Activated CD8-positive, alpha-beta T cell treated with anti-CD3 and anti-CD28 coated beads, Interleukin-2, amount 10 ng/mL, durations not matched to agents 7 days and 5 days (primary cell): ENCODE measurements around the gene MYO5C. TPM values are rescaled to one million over a fixed set of nuclear protein-coding genes. Genes with fewer than 3 reads are reported as not detected.

Experiments used
- ATAC-seq: fragments of 150-1000 bp; cut with Tn5 transposase; one replicate; pipeline ENCODE4 v1.10.0; 2021; ENCODE audit warnings: moderate library complexity
- CTCF ChIA-PET: fragments of 350-600 bp; sonication (Branson Sonifier 250); formaldehyde crosslinking; loops from one replicate; lab custom pipeline; 2021; ENCODE audit warnings: antibody characterized with exemption; lab: Charles Lee
- POLR2A ChIA-PET: fragments of 350-600 bp; sonication (Branson Sonifier 250); formaldehyde crosslinking; loops from one replicate; lab custom pipeline; 2021; ENCODE audit warnings: antibody characterized with exemption; lab: Charles Lee
- DNase-seq: peaks from one replicate; pipeline ENCODE4 v3.0.0-alpha.2; 2020
- H3K27ac Mint-ChIP-seq: one replicate; pipeline ENCODE4 v1.8.0; 2021; ENCODE audit warnings: mild to moderate bottlenecking, mixed read lengths
- H3K27me3 Mint-ChIP-seq: one replicate; pipeline ENCODE4 v1.8.0; 2021; ENCODE audit warnings: low read depth, mixed read lengths
- H3K36me3 Mint-ChIP-seq: one replicate; pipeline ENCODE4 v1.8.0; 2021; ENCODE audit warnings: low read depth, mixed read lengths
- H3K4me1 Mint-ChIP-seq: one replicate; pipeline ENCODE4 v1.8.0; 2021; ENCODE audit warnings: low read depth, mixed read lengths
- H3K4me3 Mint-ChIP-seq: one replicate; pipeline ENCODE4 v1.8.0; 2021; ENCODE audit warnings: mild to moderate bottlenecking, mixed read lengths
- H3K9me3 Mint-ChIP-seq: one replicate; pipeline ENCODE4 v1.8.0; 2022; ENCODE audit warnings: mixed read lengths; ENCODE audit not compliant: insufficient read depth
- total RNA-seq, 2 experiments: library from RNA; stranded (reverse); gene quantifications; one replicate each; pipeline ENCODE4 v1.2.3, GENCODE V29; 2021

The MYO5C gene
- total RNA-seq, 2 experiments from 2014 or later: 2.5 to 3.2 TPM

GRCh38 chr15:52155878-52156277, 139.7 kb downstream of the MYO5C start:
- Mint-ChIP-seq H3K27me3 (no peaks in the 10 kb centered on the region), H3K9me3 (no peaks in the 10 kb centered on the region), H3K36me3 (peaks cover 17% of the 10 kb centered on the region), H3K4me3 (no peak overlapping the region), H3K27ac (no peak overlapping the region), H3K4me1 (peaks cover 21% of the 10 kb centered on the region)
- no peak for ATAC-seq
- ChIA-PET CTCF (interaction anchor here (1.3 kb wide), 1 partner anchor 52 kb away, joined by 4 read pairs; no protein-coding TSS in a partner anchor), POLR2A (no interaction called here)
- DNase-seq: no peak

DNA sequence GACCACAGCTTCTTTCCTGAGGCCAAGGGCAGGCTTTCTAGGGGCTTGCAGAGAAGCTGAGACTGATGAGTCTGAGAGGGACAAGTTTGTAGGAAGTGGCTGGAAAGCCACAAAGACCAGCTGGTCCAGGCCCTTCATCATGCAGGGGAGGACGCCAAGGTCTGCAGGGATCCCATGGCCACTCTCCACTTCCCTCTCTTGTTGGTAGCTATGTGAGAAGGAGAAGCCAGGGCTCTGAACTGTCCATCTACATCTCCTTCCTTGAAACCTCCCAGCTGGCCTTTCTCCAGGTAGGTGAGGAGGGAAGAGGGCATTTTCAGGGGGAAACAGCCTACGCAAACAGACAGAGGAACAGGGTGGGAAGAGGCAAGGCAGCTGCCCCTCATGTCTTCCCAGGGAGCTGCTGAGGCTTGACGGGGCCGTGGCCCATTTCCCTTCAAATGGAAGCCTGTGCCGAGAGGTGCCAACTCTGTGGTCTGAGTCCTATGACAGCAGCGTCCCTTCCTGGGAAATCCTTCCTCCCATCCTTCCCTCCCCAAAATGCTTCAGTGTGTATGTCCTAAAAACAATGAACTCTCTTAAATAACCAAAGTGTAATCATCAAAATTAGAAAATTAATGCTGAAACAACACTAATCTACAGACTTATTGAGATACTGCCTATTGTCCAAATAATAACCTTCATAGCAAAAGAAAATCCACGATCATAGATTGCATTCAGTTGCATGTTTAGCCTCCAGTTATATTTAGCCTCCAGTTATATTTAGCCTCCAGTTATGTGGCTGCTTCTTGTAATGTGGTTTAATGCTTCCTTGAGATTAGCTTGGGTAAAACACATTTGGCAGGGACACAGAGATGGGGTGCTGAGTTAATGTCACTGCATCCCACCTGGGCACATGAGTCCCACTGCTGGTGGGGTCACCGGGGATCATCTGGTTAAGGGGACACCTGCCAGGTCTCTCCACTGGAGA, 140.4 kb downstream of the MYO5C start:
- CTCF ChIA-PET: interaction anchor here (0.6 to 1.4 kb wide), 4 partner anchors 16 to 70 kb away, joined by 3 to 6 read pairs (median 4); no protein-coding TSS in a partner anchor
- Mint-ChIP-seq H3K4me1 (peaks cover 21% of the 10 kb centered on the region), H3K36me3 (peaks cover 13% of the 10 kb centered on the region), H3K9me3 (no peaks in the 10 kb centered on the region), H3K4me3 (no peak overlapping the region), H3K27ac (peak overlapping the region; percentile 12), H3K27me3 (no peaks in the 10 kb centered on the region)
- DNase-seq (no peak), ATAC-seq (no peak)
- POLR2A ChIA-PET: no interaction called here

DNA sequence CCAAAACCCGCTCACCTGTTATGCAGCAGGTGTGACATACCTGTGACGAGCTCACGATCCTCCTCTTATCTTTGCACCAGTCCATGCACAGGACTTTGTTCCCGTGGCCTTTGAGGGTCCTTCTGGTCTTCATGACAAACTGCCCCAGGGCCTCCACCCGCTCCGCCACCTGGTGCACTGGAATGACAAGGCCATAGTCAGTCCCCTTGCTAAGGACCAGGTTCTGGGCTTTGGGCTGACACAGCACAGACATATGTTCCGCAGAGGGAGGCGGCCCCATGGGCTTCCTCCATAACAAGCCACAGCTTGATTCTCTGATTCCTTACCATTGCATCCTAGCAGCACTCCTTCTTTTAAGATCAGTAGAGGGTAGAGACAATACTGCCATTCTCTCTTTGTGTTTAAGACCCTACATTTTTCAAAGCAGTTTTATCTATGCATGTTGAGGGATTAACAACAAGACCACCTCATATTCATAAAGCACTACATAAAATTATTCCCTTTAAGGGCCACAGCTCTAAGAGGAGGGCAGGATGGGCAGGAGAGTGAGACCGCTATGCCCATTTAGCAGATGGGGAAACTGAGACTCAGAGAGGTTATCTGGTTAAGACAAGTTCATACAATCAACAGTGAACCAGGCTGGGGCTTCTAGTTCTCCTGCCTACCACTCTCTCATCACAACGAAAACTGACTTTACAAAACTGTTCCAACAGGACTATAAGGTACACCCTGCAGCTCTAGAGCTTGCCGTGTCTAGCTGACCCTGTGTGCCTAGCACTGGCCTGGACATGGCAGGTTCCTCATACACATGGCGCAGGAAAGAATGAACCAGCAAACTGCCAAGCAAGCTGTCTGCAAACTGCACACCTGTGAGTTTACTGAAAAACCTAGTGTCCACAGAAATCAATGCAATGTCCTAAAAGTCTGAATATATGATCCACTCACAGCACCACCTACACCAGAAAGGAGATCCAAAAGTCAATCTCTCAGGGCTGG, 141.4 kb downstream of the MYO5C start:
- DNase-seq: no peak
- ATAC-seq: no peak

GRCh38 chr15:52151353-52151752, 144.3 kb downstream of the MYO5C start:
- H3K27ac Mint-ChIP-seq: no peak overlapping the region
- H3K9me3 Mint-ChIP-seq: no peaks in the 10 kb centered on the region
- POLR2A ChIA-PET: no interaction called here
- no peak for ATAC-seq
- H3K27me3 Mint-ChIP-seq: no peaks in the 10 kb centered on the region
- peaks cover 30% of the 10 kb centered on the region for H3K36me3 Mint-ChIP-seq
- H3K4me1 Mint-ChIP-seq: peaks cover 21% of the 10 kb centered on the region
- H3K4me3 Mint-ChIP-seq: no peak overlapping the region
- no peak for DNase-seq
- CTCF ChIA-PET: no interaction called here

More for the DNA sequence above, 141.4 kb downstream of the MYO5C start:
- Mint-ChIP-seq H3K4me3 (no peak overlapping the region), H3K27ac (peak overlapping the region; percentile 12), H3K4me1 (peaks cover 21% of the 10 kb centered on the region), H3K9me3 (no peaks in the 10 kb centered on the region), H3K27me3 (no peaks in the 10 kb centered on the region), H3K36me3 (peaks cover 17% of the 10 kb centered on the region)
- ChIA-PET POLR2A (no interaction called here), CTCF (interaction anchor here (0.6 to 1.4 kb wide), 5 partner anchors 12 to 71 kb away, joined by 3 to 6 read pairs (median 3); no protein-coding TSS in a partner anchor)

DNA sequence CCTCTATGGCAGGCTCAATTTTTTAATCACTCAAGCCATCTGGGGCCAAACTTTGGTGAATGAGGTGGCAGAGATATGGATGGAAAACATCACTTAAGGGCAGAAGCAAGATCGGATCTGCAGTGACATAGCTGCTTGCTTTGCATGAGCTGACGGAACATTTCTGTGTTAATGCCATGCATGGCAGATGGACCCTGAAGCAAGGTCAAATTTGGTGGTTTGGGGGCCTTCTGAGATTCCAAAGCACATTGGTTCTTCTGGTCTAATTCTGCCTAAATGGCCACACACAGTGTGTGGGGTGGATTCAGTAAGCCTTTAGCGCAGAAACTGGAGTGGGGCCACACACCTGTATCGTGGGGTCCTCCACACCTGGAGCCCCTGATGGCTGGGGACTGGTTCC, 144.7 kb downstream of the MYO5C start:
- Mint-ChIP-seq H3K4me1 (peaks cover 17% of the 10 kb centered on the region), H3K36me3 (peaks cover 33% of the 10 kb centered on the region), H3K4me3 (no peak overlapping the region), H3K27me3 (no peaks in the 10 kb centered on the region), H3K27ac (no peak overlapping the region), H3K9me3 (no peaks in the 10 kb centered on the region)
- no peak for DNase-seq
- POLR2A ChIA-PET: no interaction called here
- CTCF ChIA-PET: no interaction called here
- no peak for ATAC-seq

DNA sequence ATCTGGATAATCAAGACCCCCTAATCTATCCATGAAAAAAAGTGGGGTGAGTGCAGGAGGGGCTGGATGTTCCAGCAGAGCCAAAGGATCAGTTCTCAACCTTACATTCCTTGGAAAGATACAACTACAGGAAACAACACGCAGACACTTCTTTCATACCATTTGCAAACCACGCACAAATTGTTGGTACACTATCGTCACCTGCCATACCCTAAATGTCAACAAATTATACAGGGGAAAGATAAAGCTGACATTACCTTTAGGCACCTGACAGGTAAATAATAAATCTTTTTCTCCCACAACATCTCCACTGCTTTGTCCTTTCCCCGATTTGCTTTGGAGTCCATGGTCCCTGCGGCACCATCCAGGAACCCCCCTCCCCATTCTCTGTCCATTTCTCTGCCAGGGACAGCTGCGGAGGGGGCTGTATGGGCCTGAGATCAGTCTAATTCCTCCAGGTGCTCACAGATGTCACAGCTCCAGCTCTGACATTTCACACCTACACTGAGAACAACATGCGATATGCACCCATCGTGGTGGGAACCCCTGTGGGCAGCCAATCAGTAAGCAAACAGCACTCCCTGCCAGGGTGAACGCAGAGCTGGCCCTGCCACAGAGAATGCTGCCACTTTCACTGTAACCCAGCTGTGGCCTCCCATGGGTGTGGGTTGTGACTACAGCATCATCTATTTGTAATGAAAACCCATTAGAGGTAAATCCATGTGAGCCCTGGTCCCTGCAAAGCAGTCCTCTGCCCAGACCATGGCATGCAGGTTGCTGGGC, 145.4 kb downstream of the MYO5C start:
- H3K9me3 Mint-ChIP-seq: no peaks in the 10 kb centered on the region
- peaks cover 37% of the 10 kb centered on the region for H3K36me3 Mint-ChIP-seq
- H3K4me3 Mint-ChIP-seq: no peak overlapping the region
- ATAC-seq (no peak), DNase-seq (no peak)
- peaks cover 11% of the 10 kb centered on the region for H3K4me1 Mint-ChIP-seq
- POLR2A ChIA-PET: no interaction called here
- CTCF ChIA-PET: interaction anchor here (1.5 kb wide), 1 partner anchor 11 kb away, joined by 5 read pairs; no protein-coding TSS in a partner anchor
- no peaks in the 10 kb centered on the region for H3K27me3 Mint-ChIP-seq
- no peak overlapping the region for H3K27ac Mint-ChIP-seq

GRCh38 chr15:52148403-52148802, 147.2 kb downstream of the MYO5C start:
- H3K27ac Mint-ChIP-seq: no peak overlapping the region

DNA sequence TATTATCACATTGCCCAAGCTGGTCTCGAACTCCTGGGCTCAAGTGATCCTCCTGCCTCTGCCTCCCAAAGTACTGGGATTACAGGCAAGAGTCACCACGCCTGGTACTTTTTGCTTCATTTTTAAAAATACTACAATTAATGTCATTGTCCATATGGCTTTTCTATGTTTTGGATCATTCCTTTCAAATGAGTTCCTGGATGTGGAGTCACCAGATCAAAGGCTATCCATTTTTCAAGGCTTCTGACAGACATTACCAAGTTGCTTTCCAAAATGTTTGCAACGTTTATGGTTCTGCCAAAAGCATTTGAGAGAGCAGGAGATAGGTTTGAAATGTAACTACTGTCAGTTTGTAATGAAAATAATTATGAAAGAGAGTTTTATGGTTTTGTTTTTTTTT, 148.8 kb downstream of the MYO5C start:
- H3K4me1 Mint-ChIP-seq: no peaks in the 10 kb centered on the region
- ATAC-seq (no peak), DNase-seq (no peak)
- no peaks in the 10 kb centered on the region for H3K9me3 Mint-ChIP-seq
- no peaks in the 10 kb centered on the region for H3K27me3 Mint-ChIP-seq
- POLR2A ChIA-PET: no interaction called here
- no peak overlapping the region for H3K27ac Mint-ChIP-seq
- H3K36me3 Mint-ChIP-seq: peaks cover 33% of the 10 kb centered on the region
- H3K4me3 Mint-ChIP-seq: no peak overlapping the region
- CTCF ChIA-PET: interaction anchor here (1.2 kb wide), 1 partner anchor 62 kb away, joined by 3 read pairs; no protein-coding TSS in a partner anchor

More at GRCh38 chr15:52148403-52148802, 147.2 kb downstream of the MYO5C start:
- CTCF ChIA-PET: interaction anchor here (0.5 kb wide), 1 partner anchor 28 kb away, joined by 4 read pairs; no protein-coding TSS in a partner anchor
- peaks cover 3% of the 10 kb centered on the region for H3K4me1 Mint-ChIP-seq
- H3K36me3 Mint-ChIP-seq: peaks cover 40% of the 10 kb centered on the region
- DNase-seq (no peak), ATAC-seq (no peak)
- POLR2A ChIA-PET: no interaction called here
- H3K9me3 Mint-ChIP-seq: no peaks in the 10 kb centered on the region
- no peak overlapping the region for H3K4me3 Mint-ChIP-seq
- H3K27me3 Mint-ChIP-seq: no peaks in the 10 kb centered on the region

GRCh38 chr15:52146261-52146660, 149.3 kb downstream of the MYO5C start:
- no peaks in the 10 kb centered on the region for H3K4me1 Mint-ChIP-seq
- no peaks in the 10 kb centered on the region for H3K9me3 Mint-ChIP-seq
- POLR2A ChIA-PET: no interaction called here
- no peak overlapping the region for H3K27ac Mint-ChIP-seq
- peaks cover 33% of the 10 kb centered on the region for H3K36me3 Mint-ChIP-seq
- ATAC-seq (no peak), DNase-seq (no peak)
- H3K27me3 Mint-ChIP-seq: no peaks in the 10 kb centered on the region
- CTCF ChIA-PET: interaction anchor here (1.2 kb wide), 1 partner anchor 62 kb away, joined by 3 read pairs; no protein-coding TSS in a partner anchor
- H3K4me3 Mint-ChIP-seq: no peak overlapping the region

- CTCF ChIA-PET: no interaction called here
- H3K9me3 Mint-ChIP-seq: no peaks in the 10 kb centered on the region
- DNase-seq: no peak
- peaks cover 3% of the 10 kb centered on the region for H3K4me1 Mint-ChIP-seq
- no peaks in the 10 kb centered on the region for H3K27me3 Mint-ChIP-seq
- no peak overlapping the region for H3K27ac Mint-ChIP-seq
- ATAC-seq: no peak
- POLR2A ChIA-PET: no interaction called here
- H3K4me3 Mint-ChIP-seq: no peak overlapping the region
- peaks cover 33% of the 10 kb centered on the region for H3K36me3 Mint-ChIP-seq
These were observed 150.9 kb downstream of the MYO5C start for GRCh38 chr15:52144656-52145178.
